ENCODE results near the gene S100PBP.

Gene S100PBP

GRCh38 chr1:32863218-32863880 lies 45.9 kb downstream of the S100PBP start:
- DNase-seq, result no peak
- Mint-ChIP-seq H3K36me3 (ENCODE audit: low read depth) (peaks cover 45% of the 10 kb centered on the region), H3K27me3 (ENCODE audit: low read depth, poor library complexity) (peaks cover 5% of the 10 kb centered on the region), H3K4me3 (no peak overlapping the region), H3K27ac (no peak overlapping the region), H3K9me3 (no peaks in the 10 kb centered on the region), H3K4me1 (peaks cover 17% of the 10 kb centered on the region)
- no peak for TF ChIP-seq CTCF (IDR thresholded peaks at IDR 0.05)

GRCh38 chr1:32863881-32864245 lies 46.4 kb downstream of the S100PBP start:
- DNase-seq, result no peak
- no peak for TF ChIP-seq CTCF (IDR thresholded peaks at IDR 0.05)
- H3K36me3 Mint-ChIP-seq (ENCODE audit: low read depth), result peaks cover 50% of the 10 kb centered on the region
- peaks cover 22% of the 10 kb centered on the region for H3K4me1 Mint-ChIP-seq
- no peak overlapping the region for H3K4me3 Mint-ChIP-seq
- H3K9me3 Mint-ChIP-seq, result no peaks in the 10 kb centered on the region
- peaks cover 10% of the 10 kb centered on the region for H3K27me3 Mint-ChIP-seq (ENCODE audit: low read depth, poor library complexity)
- H3K27ac Mint-ChIP-seq, result no peak overlapping the region

- H3K9me3 Mint-ChIP-seq, result no peaks in the 10 kb centered on the region
- peaks cover 50% of the 10 kb centered on the region for H3K36me3 Mint-ChIP-seq (ENCODE audit: low read depth)
- H3K4me3 Mint-ChIP-seq, result no peak overlapping the region
- TF ChIP-seq CTCF (IDR thresholded peaks at IDR 0.05), result no peak
- no peak for DNase-seq
- H3K4me1 Mint-ChIP-seq, result peaks cover 28% of the 10 kb centered on the region
- no peak overlapping the region for H3K27ac Mint-ChIP-seq
- peaks cover 13% of the 10 kb centered on the region for H3K27me3 Mint-ChIP-seq (ENCODE audit: low read depth, poor library complexity)
Measured at GRCh38 chr1:32864375-32865019, 47.0 kb downstream of the S100PBP start.

DNA sequence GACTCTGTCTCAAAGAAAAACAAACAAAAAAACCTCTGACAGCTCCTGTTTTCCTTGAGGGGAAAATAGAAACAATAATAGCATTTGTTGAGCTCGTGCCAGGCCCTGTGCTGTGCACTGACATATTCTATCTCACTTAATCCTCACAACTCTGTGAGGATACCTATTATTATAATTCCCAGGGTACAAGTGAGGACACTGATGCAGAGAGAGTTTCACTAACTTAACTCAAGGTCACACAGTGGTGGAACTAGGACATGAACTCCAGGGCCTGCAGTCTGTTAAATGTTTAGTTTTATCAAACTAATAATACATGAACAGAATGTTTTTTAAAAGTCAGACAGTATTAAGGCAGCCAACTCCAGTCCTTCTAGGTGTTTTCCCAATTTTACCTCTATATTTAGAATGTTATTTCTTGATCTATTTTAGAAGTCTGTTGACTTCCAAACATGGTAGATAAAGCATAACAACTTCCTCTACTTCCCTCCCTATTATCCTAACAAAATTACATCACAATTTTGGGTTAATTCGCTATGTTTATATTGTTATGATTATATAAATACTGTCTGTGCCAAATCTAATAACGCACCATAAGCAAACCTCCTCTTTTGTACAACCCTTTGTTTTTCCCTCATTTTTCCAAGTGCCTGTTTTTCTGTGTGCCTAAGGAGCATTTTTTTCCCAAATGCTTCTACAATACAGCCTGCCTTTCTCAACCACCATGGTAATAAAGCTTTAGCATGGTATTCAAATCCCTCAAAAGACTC lies 48.4 kb downstream of the S100PBP start:
- no peak overlapping the region for H3K4me3 Mint-ChIP-seq
- H3K4me1 Mint-ChIP-seq, result peaks cover 37% of the 10 kb centered on the region
- H3K27ac Mint-ChIP-seq, result peak overlapping the region; percentile 74
- H3K9me3 Mint-ChIP-seq, result no peaks in the 10 kb centered on the region
- H3K27me3 Mint-ChIP-seq (ENCODE audit: low read depth, poor library complexity), result peaks cover 17% of the 10 kb centered on the region
- no peak for TF ChIP-seq CTCF (IDR thresholded peaks at IDR 0.05)
- no peak for DNase-seq
- H3K36me3 Mint-ChIP-seq (ENCODE audit: low read depth), result peaks cover 46% of the 10 kb centered on the region

GRCh38 chr1:32867151-32867550 lies 49.7 kb downstream of the S100PBP start:
- Mint-ChIP-seq H3K27me3 (ENCODE audit: low read depth, poor library complexity) (peaks cover 28% of the 10 kb centered on the region), H3K9me3 (no peaks in the 10 kb centered on the region), H3K4me1 (peaks cover 49% of the 10 kb centered on the region), H3K27ac (no peak overlapping the region), H3K4me3 (no peak overlapping the region), H3K36me3 (ENCODE audit: low read depth) (peaks cover 39% of the 10 kb centered on the region)
- DNase-seq, result no peak
- TF ChIP-seq CTCF (IDR thresholded peaks at IDR 0.05), result no peak

Data from nephron progenitor cell (in vitro differentiated cells).